Left forelimb (tissue), 1 donor: ENCODE results near the gene RUNX1.

ENCODE experiments used
- DNase-seq: peaks from one replicate; pipeline ENCODE4 v3.0.0-alpha.2; 2018; ENCODE audit warnings: low spot score

The RUNX1 gene

DNA sequence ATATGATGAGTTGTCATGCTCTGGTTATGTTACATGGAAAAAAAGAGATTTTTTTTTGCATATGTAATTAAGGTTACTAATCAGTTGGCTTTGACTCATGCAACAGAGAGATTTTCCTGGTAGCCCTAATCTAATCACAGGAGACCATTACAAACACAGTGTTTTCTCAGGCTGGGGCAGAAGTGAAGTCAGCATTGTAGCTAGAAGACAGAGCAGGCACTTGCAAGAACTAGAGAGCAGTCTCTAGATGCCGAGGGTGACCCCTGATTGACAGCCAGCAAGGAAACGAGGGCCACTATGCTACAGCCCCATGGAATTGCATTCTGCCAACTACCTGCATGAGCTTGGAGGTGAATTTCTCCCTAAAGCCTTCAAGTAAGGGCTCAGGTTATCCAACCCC lies 151.3 kb downstream of the RUNX1 start:
- no peak for DNase-seq

DNA sequence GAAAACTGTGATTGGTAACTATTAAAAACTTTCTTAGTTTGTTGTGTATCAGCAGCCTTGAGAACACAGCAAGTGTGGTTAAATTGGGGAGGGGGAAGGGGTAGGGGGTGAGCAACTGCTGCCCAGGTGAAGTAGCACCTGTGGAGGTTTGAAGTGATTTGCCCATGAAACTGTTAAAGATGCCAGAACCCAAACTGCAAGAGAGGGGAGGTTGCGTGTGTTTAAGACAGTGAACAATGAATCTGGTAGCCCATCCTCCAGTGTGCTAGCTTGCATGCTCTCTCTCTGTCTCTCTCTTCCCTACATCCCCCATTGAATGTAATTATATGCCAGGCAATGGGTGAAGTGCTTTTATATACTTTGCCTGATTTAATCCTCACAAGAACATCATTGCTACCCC lies 154.7 kb downstream of the RUNX1 start:
- DNase-seq, result no peak

GRCh38 chr21:34892209-34892608 lies 156.9 kb downstream of the RUNX1 start:
- no peak for DNase-seq

- no peak for DNase-seq
Measured at GRCh38 chr21:34891613-34891943, 157.5 kb downstream of the RUNX1 start.

- DNase-seq, result peak; percentile 73
Measured at GRCh38 chr21:34890724-34891612, 158.1 kb downstream of the RUNX1 start.

- DNase-seq, result no peak
Measured at GRCh38 chr21:34890470-34890723, 158.7 kb downstream of the RUNX1 start.

DNA sequence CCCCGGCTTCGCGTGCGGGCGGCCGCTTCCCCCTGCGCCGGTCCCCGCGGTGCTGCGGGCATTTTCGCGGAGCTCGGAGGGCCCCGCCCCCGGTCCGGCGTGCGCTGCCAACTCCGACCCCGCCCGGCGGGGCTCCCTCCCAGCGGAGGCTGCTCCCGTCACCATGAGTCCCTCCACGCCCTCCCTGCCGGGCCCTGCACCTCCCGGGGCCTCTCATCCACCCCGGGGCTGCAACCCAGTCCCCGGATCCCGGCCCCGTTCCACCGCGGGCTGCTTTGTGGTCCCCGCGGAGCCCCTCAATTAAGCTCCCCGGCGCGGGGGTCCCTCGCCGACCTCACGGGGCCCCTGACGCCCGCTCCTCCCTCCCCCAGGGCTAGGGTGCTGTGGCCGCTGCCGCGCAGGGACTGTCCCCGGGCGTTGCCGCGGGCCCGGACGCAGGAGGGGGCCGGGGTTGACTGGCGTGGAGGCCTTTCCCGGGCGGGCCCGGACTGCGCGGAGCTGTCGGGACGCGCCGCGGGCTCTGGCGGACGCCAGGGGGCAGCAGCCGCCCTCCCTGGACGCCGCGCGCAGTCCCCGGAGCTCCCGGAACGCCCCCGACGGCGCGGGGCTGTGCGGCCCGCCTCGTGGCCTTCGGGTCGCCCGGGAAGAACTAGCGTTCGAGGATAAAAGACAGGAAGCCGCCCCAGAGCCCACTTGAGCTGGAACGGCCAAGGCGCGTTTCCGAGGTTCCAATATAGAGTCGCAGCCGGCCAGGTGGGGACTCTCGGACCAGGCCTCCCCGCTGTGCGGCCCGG lies 159.2 kb downstream of the RUNX1 start:
- DNase-seq, result peak; percentile 88

DNA sequence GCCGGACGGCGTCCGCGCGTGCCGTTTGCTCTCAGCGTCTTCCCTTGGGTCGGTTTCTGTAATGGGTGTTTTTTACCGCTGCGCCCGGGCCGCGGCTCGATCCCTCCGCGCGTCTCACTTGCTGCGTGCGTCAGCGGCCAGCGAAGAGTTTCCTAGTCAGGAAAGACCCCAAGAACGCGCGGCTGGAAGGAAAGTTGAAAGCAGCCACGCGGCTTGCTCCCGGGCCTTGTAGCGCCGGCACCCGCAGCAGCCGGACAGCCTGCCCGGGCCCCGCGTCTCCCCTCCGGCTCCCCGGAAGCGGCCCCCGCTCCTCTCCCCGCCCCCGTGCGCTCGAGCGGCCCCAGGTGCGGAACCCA lies 159.8 kb downstream of the RUNX1 start:
- no peak for DNase-seq

DNA sequence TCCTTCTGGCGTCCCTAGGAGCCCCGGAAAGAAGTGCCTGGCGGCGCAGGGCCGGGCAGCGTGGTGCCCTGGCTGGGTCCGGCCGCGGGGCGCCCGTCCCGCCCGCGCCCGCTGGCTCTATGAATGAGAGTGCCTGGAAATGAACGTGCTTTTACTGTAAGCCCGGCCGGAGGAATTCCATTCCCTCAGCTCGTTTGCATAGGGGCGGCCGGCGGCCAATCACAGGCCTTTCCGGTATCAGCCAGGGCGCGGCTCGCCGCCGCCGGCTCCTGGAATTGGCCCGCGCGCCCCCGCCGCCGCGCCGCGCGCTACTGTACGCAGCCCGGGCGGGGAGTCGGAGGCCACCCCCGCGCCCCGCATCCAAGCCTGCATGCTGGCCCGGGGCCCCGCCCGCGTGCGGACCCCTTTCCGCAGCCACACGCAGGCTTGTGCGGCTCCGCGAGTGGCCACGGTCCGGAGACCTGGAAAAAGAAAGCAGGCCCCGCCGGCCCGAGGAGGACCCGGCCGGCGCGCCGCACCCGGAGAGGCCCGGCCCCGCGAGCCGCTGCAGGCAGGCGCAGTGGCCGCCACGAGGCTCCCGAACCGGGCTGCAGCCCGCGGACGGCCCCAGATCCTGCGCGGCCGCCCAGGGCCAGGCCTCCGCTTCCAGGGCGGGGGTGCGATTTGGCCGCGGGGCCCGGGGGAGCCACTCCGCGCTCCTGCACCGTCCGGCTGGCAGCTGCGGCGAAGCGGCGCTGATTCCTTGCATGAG lies 160.4 kb downstream of the RUNX1 start:
- peak; percentile 91 for DNase-seq

DNA sequence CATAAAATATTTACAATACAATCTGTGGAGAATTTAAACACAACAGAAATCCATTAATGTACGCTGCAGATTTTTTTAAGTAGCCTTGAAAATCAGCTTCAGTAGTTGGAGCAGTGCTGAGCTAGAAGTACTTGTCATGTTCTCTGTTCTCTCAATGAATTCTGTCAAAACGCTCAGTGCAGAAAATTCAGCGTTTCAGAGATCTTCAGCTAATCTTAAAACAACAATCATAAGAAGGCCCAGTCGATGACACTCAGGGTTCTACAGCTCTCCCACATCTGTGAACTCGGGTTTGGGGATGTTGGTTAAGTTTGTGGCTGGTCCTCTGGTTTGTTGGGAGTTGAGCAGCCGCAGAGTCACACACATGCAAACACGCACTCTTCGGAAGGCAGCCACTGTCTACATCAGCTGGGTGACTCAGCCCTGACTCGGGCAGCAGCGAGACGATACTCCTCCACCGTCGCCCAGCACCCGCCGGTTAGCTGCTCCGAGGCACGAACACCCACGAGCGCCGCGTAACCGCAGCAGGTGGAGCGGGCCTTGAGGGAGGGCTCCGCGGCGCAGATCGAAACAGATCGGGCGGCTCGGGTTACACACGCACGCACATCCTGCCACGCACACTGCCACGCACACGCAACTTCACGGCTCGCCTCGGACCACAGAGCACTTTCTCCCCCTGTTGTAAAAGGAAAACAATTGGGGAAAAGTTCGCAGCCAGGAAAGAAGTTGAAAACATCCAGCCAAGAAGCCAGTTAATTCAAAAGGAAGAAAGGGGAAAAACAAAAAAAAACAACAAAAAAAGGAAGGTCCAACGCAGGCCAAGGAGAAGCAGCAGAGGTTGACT lies 161.2 kb downstream of the RUNX1 start:
- DNase-seq, result no peak

DNA sequence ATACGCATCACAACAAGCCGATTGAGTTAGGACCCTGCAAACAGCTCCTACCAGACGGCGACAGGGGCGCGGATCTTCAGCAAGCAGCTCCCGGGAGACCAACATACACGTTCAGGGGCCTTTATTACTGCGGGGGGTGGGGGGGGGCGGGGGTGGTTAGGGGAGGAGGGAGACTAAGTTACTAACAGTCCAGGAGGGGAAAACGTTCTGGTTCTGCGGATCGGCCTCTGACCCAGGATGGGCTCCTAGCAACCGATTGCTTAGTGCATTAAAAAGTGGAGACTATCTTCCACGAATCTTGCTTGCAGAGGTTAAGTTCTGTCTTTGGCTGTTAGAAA lies 162.0 kb downstream of the RUNX1 start:
- no peak for DNase-seq

GRCh38 chr21:34886240-34887104 lies 162.6 kb downstream of the RUNX1 start:
- no peak for DNase-seq

GRCh38 chr21:34885626-34886239 lies 163.4 kb downstream of the RUNX1 start:
- DNase-seq, result no peak

DNA sequence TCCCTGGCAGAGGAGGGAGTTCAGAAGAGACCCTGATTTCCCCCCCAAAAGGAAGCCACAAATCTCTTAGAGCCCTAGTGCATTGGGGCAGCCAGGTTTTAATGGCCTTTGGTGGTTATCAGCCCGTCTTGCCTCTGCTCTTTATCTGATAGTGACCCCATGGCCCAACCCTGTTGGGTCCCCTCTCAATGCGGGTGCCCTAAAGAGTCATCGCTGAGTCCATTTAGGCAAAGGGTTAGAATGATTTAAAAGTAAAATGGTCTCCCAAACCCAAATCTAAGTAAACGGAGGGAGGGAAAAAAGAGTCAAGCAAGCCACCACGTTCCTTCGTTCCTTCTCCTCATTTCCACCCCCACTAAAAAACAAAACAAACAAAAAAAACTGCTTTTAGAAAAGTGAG lies 164.0 kb downstream of the RUNX1 start:
- DNase-seq, result no peak

GRCh38 chr21:34884346-34884929 lies 164.7 kb downstream of the RUNX1 start:
- no peak for DNase-seq

- no peak for DNase-seq
Measured at GRCh38 chr21:34883491-34884271, 165.4 kb downstream of the RUNX1 start.

DNA sequence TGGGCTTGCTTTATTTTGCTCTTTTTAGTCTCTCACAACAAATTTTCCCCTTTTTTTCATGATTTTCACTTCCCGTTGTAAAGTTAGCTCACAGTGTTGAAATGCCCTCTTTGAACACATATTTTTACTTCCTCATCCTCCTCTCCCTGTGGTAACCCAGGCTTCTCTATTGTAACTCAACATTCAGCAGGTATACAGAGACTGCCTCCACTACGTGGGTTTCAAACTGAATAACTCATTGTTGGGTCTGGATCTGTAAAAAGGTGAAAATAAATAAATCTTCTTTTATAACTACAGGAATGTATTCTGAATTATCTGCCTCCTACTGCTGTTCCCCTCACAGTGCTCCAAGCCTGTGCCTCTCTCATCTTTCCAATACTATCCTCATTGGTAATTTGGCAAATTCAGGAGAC lies 166.4 kb downstream of the RUNX1 start:
- DNase-seq, result no peak

- DNase-seq, result no peak
Measured at GRCh38 chr21:34881839-34882371, 167.2 kb downstream of the RUNX1 start.

DNA sequence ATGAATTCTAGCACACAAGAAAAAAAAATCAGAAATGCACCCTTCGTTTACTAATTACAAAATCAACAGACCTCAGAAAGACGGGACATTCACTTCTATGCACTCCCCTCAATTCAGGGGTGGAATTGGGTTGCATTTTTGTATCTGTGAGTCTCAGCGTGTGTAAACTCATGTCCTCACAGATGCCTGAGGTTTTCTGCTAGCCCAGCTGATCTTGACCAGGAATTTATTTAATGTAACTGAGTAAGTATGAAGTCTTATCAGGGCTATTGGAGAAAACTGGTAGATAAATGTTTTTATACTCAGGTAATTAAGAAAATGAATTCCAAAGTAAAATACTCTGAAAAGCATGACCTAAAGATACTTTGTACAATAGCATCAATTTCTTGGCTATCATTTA lies 167.7 kb downstream of the RUNX1 start:
- DNase-seq, result no peak
